ENCODE measurements around the gene PWWP2A. TPM values are rescaled to one million over a fixed set of nuclear protein-coding genes. Genes with fewer than 3 reads are reported as not detected.

PWWP2A gene
- total and polyA plus RNA-seq, 4 experiments from 2014 or later, result 29.6 to 40.6 (median 35.5) TPM

DNA sequence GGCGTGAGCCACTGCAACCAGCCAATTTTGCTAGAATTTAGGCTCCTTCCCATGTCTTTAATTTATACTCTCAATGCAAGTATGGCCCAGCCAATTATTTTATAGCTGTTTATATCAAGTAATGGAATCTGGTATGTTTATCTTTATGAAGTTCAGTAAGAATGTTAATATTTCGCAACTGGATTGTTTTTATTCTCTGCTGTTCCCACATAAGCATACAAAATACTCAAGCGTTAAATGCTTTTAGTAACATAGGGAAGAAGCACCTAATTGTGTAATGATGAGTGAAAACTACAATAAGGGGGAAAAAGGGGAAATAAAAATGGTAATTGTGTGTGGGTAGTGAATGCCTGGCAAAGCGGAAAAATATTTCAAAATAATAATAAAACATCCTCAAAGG, 21.3 kb downstream of the PWWP2A start:
- no peak overlapping the region for H3K27ac ChIP-seq (ENCODE audit: low read depth, low read length)
- no peak for DNase-seq
- ChIA-PET CTCF (ENCODE audit: partially characterized antibody) (interaction anchor here (0.7 kb wide), 1 partner anchor 978 kb away, joined by 3 read pairs; no protein-coding TSS in a partner anchor), POLR2A (ENCODE audit: partially characterized antibody) (no interaction called here)
- H3K27me3 ChIP-seq (ENCODE audit: insufficient read depth, low read length), result no peaks in the 10 kb centered on the region
- no peaks in the 10 kb centered on the region for H3K9me3 ChIP-seq (ENCODE audit: control insufficient read depth in 1 of 2, low read length in 2 of 2)
- Mint-ChIP-seq H3K4me3 (no peak overlapping the region), H3K4me1 (peaks cover 0 to 10% (median 7%) of the 10 kb centered on the region in 4 donors), H3K27me3 (no peaks in the 10 kb centered on the region), H3K27ac (peak overlapping the region in 1 of 7 donors; percentile 43), H3K36me3 (peaks cover 33 to 43% of the 10 kb centered on the region in 2 donors), H3K9me3 (no peaks in the 10 kb centered on the region)
- H3K36me3 ChIP-seq (ENCODE audit: insufficient read depth, low read length), result peaks cover 17% of the 10 kb centered on the region
- no peaks in the 10 kb centered on the region for H3K4me1 ChIP-seq (ENCODE audit: insufficient read depth, low read length)
- H3K4me3 ChIP-seq (ENCODE audit: low read length in 2 of 2), result no peak overlapping the region
- intact Hi-C loops (cut with micrococcal nuclease), result no loop called here

DNA sequence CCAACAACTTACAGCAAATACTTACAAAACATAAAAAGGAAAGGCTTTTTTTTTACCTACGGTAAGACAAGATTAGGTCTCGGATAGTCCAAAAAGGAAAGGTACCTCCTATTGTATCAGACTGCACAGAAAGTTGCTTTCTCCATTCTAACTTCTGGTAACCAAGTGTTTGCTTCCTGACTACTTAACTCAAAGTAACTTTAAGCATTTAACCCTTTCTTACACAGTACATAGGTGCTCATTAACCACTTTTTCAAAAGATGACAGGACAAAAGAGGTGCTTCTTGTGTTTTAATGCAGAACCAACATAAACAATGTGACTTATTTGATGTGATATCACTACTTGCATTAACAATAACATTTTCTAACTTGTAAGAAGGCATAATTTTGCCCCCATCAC, 23.1 kb downstream of the PWWP2A start:
- peaks cover 37 to 48% of the 10 kb centered on the region in 2 donors for H3K36me3 Mint-ChIP-seq
- Histone ChIP-seq H3K9me3 (ENCODE audit: control insufficient read depth in 1 of 2, low read length in 2 of 2) (no peaks in the 10 kb centered on the region), H3K4me1 (ENCODE audit: insufficient read depth, low read length) (no peaks in the 10 kb centered on the region), H3K4me3 (ENCODE audit: low read length in 2 of 2) (no peak overlapping the region), H3K36me3 (ENCODE audit: insufficient read depth, low read length) (peaks cover 24% of the 10 kb centered on the region), H3K27me3 (ENCODE audit: insufficient read depth, low read length) (no peaks in the 10 kb centered on the region), H3K27ac (ENCODE audit: low read depth, low read length) (no peak overlapping the region)
- no peak overlapping the region for H3K27ac Mint-ChIP-seq
- no peaks in the 10 kb centered on the region for H3K9me3 Mint-ChIP-seq
- CTCF ChIA-PET (ENCODE audit: partially characterized antibody), result no interaction called here
- peaks cover 0 to 9% (median 6%) of the 10 kb centered on the region in 4 donors for H3K4me1 Mint-ChIP-seq
- POLR2A ChIA-PET (ENCODE audit: partially characterized antibody), result no interaction called here
- no peak overlapping the region for H3K4me3 Mint-ChIP-seq
- intact Hi-C loops (cut with micrococcal nuclease), result no loop called here
- H3K27me3 Mint-ChIP-seq, result no peaks in the 10 kb centered on the region
- no peak for DNase-seq

DNA sequence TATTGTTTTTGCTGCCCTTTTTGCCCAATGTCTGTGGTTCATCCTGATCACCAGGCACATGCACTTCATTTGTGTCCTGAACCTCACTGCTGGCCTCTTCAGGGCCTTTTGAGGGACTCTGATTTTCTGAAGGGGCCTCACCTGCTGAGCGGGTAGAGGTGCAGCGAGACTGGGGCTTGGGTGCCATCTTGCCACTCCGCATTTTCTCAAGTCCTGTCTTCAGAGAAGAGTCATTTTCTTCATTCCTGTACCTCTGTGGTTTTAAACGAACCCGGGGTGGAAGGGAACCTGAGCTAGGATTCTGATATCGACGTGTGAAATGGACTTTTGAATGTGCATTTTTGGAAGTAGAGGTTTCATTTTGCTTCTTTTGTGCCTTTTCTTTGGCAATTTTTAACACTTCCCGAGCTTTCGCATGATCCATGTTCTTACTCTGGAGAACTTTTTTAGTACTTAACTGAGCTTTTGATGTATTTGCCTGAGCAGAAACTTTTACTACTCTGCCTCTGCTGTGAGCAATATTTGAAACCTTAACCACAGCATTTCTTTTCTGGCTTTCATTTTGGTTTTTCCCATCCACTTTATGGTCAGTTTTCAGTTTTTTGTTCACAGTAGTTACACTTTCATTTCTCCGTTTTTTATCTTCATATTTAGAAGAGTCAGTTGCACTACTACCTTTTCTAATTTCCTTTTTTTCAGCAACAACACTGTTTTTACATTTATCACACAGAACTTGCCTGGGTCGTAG, 26.1 kb downstream of the PWWP2A start:
- H3K4me3 Mint-ChIP-seq, result no peak overlapping the region
- intact Hi-C loops (cut with micrococcal nuclease), result no loop called here
- H3K9me3 Mint-ChIP-seq, result no peaks in the 10 kb centered on the region
- H3K9me3 ChIP-seq (ENCODE audit: control insufficient read depth in 1 of 2, low read length in 2 of 2), result no peaks in the 10 kb centered on the region
- H3K4me3 ChIP-seq (ENCODE audit: low read length in 2 of 2), result no peak overlapping the region
- ChIA-PET CTCF (ENCODE audit: partially characterized antibody) (no interaction called here), POLR2A (ENCODE audit: partially characterized antibody) (no interaction called here)
- peaks cover 23% of the 10 kb centered on the region for H3K36me3 ChIP-seq (ENCODE audit: insufficient read depth, low read length)
- H3K27me3 Mint-ChIP-seq, result no peaks in the 10 kb centered on the region
- no peaks in the 10 kb centered on the region for H3K27me3 ChIP-seq (ENCODE audit: insufficient read depth, low read length)
- no peak overlapping the region for H3K27ac ChIP-seq (ENCODE audit: low read depth, low read length)
- DNase-seq, result no peak
- H3K27ac Mint-ChIP-seq, result peak overlapping the region in 2 of 7 donors; percentile 37 to 38
- peaks cover 0 to 7% (median 4%) of the 10 kb centered on the region in 4 donors for H3K4me1 Mint-ChIP-seq
- H3K36me3 Mint-ChIP-seq, result peaks cover 27 to 44% of the 10 kb centered on the region in 2 donors
- H3K4me1 ChIP-seq (ENCODE audit: insufficient read depth, low read length), result no peaks in the 10 kb centered on the region

DNA sequence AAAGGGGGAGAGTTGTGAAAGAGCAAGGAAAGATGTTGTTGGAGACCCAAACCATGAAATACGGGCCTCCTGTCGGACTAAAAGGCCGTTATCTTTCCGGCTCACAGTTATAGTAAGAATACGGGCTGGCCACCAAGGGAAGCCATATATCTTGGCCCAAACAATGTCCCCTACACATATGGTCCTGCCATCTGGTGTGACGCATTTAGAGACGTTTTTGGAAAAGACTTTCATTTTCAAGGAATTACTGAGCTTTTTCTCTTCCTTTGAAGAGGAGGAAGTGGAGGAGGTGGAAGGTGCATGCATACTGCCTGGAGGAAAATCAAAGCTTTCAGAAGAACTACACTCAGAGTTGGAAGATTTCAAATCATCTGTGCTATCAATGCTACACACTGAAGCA, 26.7 kb downstream of the PWWP2A start:
- Mint-ChIP-seq H3K27ac (peak overlapping the region in 1 of 7 donors; percentile 60), H3K27me3 (no peaks in the 10 kb centered on the region), H3K4me1 (peaks cover 0 to 5% (median 4%) of the 10 kb centered on the region in 4 donors), H3K9me3 (no peaks in the 10 kb centered on the region), H3K4me3 (no peak overlapping the region), H3K36me3 (peaks cover 24 to 41% of the 10 kb centered on the region in 2 donors)
- Histone ChIP-seq H3K4me1 (ENCODE audit: insufficient read depth, low read length) (no peaks in the 10 kb centered on the region), H3K4me3 (ENCODE audit: low read length in 2 of 2) (no peak overlapping the region), H3K27ac (ENCODE audit: low read depth, low read length) (no peak overlapping the region), H3K36me3 (ENCODE audit: insufficient read depth, low read length) (peaks cover 23% of the 10 kb centered on the region), H3K27me3 (ENCODE audit: insufficient read depth, low read length) (no peaks in the 10 kb centered on the region), H3K9me3 (ENCODE audit: control insufficient read depth in 1 of 2, low read length in 2 of 2) (no peaks in the 10 kb centered on the region)
- ChIA-PET POLR2A (ENCODE audit: partially characterized antibody) (no interaction called here), CTCF (ENCODE audit: partially characterized antibody) (no interaction called here)
- DNase-seq, result no peak
- intact Hi-C loops (cut with micrococcal nuclease), result no loop called here

DNA sequence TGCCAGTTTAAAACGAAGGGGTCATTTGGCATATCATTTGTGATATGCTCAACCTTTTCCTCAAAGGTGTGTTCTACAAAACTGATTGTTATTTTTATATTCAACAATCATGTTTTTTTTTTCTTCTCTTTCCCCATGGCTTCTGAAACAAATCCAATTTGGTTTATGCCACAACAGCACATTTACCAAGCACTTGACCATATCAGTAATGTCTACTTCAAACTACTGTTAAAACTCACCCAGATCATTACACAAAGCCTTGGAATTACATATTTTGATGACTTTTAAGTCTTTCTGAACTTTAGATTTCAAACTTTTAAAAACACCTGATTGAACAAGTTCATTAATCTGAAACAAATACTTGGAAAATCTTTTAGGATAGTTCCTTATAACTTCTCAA, 29.2 kb downstream of the PWWP2A start:
- no peak overlapping the region for H3K4me3 ChIP-seq (ENCODE audit: low read length in 2 of 2)
- H3K27me3 Mint-ChIP-seq, result no peaks in the 10 kb centered on the region
- no peak for DNase-seq
- peaks cover 23% of the 10 kb centered on the region for H3K36me3 ChIP-seq (ENCODE audit: insufficient read depth, low read length)
- H3K4me1 ChIP-seq (ENCODE audit: insufficient read depth, low read length), result no peaks in the 10 kb centered on the region
- CTCF ChIA-PET (ENCODE audit: partially characterized antibody), result no interaction called here
- peaks cover 24 to 31% of the 10 kb centered on the region in 2 donors for H3K36me3 Mint-ChIP-seq
- no peak overlapping the region for H3K4me3 Mint-ChIP-seq
- H3K27ac Mint-ChIP-seq, result no peak overlapping the region
- POLR2A ChIA-PET (ENCODE audit: partially characterized antibody), result interaction anchor here (1.0 kb wide), 1 partner anchor 29 kb away, joined by 3 read pairs; the partner anchor contains the start of gene PWWP2A
- no peaks in the 10 kb centered on the region for H3K9me3 Mint-ChIP-seq
- H3K9me3 ChIP-seq (ENCODE audit: control insufficient read depth in 1 of 2, low read length in 2 of 2), result no peaks in the 10 kb centered on the region
- H3K27me3 ChIP-seq (ENCODE audit: insufficient read depth, low read length), result no peaks in the 10 kb centered on the region
- intact Hi-C loops (cut with micrococcal nuclease), result no loop called here
- H3K4me1 Mint-ChIP-seq, result peaks cover 0 to 5% (median 2%) of the 10 kb centered on the region in 4 donors
- no peak overlapping the region for H3K27ac ChIP-seq (ENCODE audit: low read depth, low read length)

DNA sequence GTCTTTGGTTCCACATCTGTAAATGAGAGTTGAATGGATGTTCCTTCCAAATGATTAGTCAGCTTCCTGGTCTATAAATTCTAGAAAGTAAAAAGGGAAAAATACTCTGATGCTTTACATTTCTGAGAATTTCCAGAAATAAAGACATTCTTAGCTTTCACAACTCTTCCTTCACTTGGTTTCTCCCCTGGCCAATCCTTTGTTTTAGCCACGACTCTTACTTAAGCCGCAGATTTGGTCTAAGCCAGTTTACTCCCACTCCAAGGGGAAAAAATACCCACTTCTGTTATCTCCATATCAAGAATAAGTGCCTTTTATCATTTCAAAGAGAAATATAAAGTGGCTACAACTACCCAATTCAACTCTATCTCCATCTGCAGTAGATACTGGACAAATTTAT, 29.7 kb downstream of the PWWP2A start:
- Histone ChIP-seq H3K36me3 (ENCODE audit: insufficient read depth, low read length) (peaks cover 23% of the 10 kb centered on the region), H3K27ac (ENCODE audit: low read depth, low read length) (no peak overlapping the region), H3K4me1 (ENCODE audit: insufficient read depth, low read length) (no peaks in the 10 kb centered on the region), H3K27me3 (ENCODE audit: insufficient read depth, low read length) (no peaks in the 10 kb centered on the region), H3K4me3 (ENCODE audit: low read length in 2 of 2) (no peak overlapping the region), H3K9me3 (ENCODE audit: control insufficient read depth in 1 of 2, low read length in 2 of 2) (no peaks in the 10 kb centered on the region)
- Mint-ChIP-seq H3K4me3 (no peak overlapping the region), H3K9me3 (no peaks in the 10 kb centered on the region), H3K27ac (no peak overlapping the region), H3K4me1 (peaks cover 0 to 4% (median 2%) of the 10 kb centered on the region in 4 donors), H3K36me3 (peaks cover 23 to 29% of the 10 kb centered on the region in 2 donors), H3K27me3 (no peaks in the 10 kb centered on the region)
- CTCF ChIA-PET (ENCODE audit: partially characterized antibody), result no interaction called here
- intact Hi-C loops (cut with micrococcal nuclease), result no loop called here
- no peak for DNase-seq
- POLR2A ChIA-PET (ENCODE audit: partially characterized antibody), result no interaction called here

DNA sequence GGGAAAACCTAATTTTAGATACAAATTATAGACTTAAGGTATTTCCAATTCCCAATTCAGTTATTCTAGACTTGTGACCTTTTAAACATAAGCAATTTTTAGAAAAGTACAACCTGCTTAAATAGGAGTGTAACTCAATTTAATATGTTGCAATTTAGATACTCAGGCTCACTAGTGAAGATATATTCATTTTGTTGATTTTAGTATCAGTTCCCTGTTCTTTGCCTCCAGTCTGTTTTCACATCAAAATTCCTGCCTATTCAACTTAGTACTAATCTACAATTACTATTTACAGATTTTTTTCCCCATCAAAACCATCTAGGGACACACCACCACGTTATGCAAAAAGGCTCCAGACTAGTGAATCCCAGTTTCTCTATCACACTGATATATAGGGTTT, 30.4 kb downstream of the PWWP2A start:
- H3K27me3 ChIP-seq (ENCODE audit: insufficient read depth, low read length), result no peaks in the 10 kb centered on the region
- DNase-seq, result no peak
- peaks cover 16 to 23% of the 10 kb centered on the region in 2 donors for H3K36me3 Mint-ChIP-seq
- no peaks in the 10 kb centered on the region for H3K4me1 ChIP-seq (ENCODE audit: insufficient read depth, low read length)
- no peak overlapping the region for H3K4me3 ChIP-seq (ENCODE audit: low read length in 2 of 2)
- peak overlapping the region in 1 of 7 donors; percentile 36 for H3K27ac Mint-ChIP-seq
- CTCF ChIA-PET (ENCODE audit: partially characterized antibody), result interaction anchor here (1.5 kb wide), 1 partner anchor 67 kb away, joined by 4 read pairs; no protein-coding TSS in a partner anchor
- no peaks in the 10 kb centered on the region for H3K9me3 ChIP-seq (ENCODE audit: control insufficient read depth in 1 of 2, low read length in 2 of 2)
- H3K9me3 Mint-ChIP-seq, result no peaks in the 10 kb centered on the region
- H3K4me3 Mint-ChIP-seq, result no peak overlapping the region
- peaks cover 0 to 3% (median under 1%) of the 10 kb centered on the region in 4 donors for H3K4me1 Mint-ChIP-seq
- POLR2A ChIA-PET (ENCODE audit: partially characterized antibody), result no interaction called here
- H3K36me3 ChIP-seq (ENCODE audit: insufficient read depth, low read length), result peaks cover 18% of the 10 kb centered on the region
- H3K27ac ChIP-seq (ENCODE audit: low read depth, low read length), result no peak overlapping the region
- H3K27me3 Mint-ChIP-seq, result no peaks in the 10 kb centered on the region
- intact Hi-C loops (cut with micrococcal nuclease), result no loop called here

Data from CD4-positive, alpha-beta memory T cell (primary cell).